ENCODE results near the gene CYBC1. TPM values are rescaled to one million over a fixed set of nuclear protein-coding genes. Genes with fewer than 3 reads are reported as not detected.

The CYBC1 gene
- total and polyA plus RNA-seq, 2 experiments from 2014 or later = 61.9 to 76.6 TPM

DNA sequence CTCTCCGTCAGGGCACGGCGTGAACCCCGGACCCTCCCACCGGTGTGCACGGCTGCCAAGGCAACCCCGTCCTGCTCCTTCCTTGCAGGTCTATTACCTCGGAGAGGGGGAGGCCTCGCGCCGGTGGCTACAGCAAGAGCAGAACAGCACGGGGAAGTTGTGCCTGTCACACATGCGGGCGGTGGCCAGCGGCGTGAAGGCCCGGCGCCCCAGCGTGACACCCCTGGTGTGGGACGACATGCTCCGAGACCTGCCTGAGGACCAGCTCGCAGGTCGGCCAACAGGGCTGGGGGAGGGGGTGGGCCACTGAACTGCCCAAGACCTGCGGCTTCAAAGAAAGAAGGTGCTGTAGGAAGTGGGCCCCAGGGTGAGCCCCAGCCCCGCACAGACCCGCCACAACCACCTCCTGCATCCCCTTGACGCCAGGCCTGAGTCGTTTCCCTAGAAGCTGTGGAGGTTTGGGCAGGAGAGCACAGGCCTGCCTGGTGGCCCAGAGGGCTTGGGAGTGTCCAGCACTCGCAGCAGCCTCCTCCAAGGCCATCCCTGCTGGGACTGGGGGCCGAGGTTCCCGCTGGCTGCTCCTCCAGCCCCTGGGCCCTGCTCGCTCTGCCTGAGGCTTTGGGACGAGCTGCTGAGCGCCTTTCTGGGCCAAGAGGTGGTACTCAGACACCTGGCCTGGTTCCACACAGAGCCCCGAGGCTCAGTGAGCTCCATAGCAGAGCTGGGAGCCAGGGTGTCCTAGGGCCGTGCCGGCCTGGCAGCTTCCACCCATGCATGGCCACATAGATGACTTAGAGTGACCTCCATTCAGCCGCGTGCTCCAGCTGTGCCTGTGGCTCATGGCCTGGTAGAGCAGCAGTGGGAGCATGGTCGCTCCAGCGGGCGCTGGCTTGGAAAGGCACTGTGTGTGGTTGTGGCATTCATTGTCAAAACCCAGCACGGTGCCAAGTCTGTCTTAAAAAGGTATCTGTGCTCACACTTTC is 14.7 kb downstream of the CYBC1 start:
- H3K27ac ChIP-seq = no peak overlapping the region

DNA sequence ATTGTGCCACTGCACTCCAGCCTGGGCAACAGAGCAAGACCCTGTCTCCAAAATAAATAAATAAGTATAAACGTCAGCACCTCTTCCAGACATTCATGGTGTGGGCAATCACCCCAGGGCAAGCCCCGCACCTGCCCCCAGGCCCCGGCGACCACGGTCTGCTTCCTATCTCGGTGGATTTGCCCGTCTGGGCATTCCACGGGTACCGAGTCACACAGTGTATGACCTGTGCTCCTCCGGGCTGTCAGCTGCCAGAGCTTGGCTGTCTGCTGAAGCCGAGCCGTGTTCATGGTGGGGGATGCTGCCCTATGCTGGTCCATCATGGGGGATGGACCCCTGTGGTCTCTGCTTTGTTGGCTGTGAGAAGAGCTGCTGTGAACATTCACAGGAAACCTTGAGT is 15.4 kb downstream of the CYBC1 start:
- H3K79me2 ChIP-seq = no peaks in the 10 kb centered on the region
- no peak for DNase-seq (ENCODE audit: low spot score)
- WGBS (ENCODE audit: low lambda C conversion rate, missing lambda C conversion rate) = 92% methylated on average over 12 of the region's 12 CpGs
- no peaks in the 10 kb centered on the region for H3K36me3 ChIP-seq (replicated peaks; ENCODE audit: insufficient read depth, low read depth)
- H3K9me3 ChIP-seq (ENCODE audit: low read depth) = no peaks in the 10 kb centered on the region
- no peak overlapping the region for H2AFZ ChIP-seq
- H3K4me1 ChIP-seq (ENCODE audit: insufficient read depth) = no peaks in the 10 kb centered on the region
- H3K27ac ChIP-seq = no peak overlapping the region
- no peaks in the 10 kb centered on the region for H3K9me2 ChIP-seq (replicated peaks; ENCODE audit: insufficient read depth)
- no peaks in the 10 kb centered on the region for H3K27me3 ChIP-seq
- no peak overlapping the region for H3K4me2 ChIP-seq
- no peak overlapping the region for H3K4me3 ChIP-seq
- H4K20me1 ChIP-seq (ENCODE audit: insufficient read depth, poor library complexity, severe bottlenecking) = no peaks in the 10 kb centered on the region
- TF ChIP-seq EZH2phosphoT487 (IDR thresholded peaks at IDR 0.05; ENCODE audit: low read depth, severe bottlenecking, unreplicated experiment) (no peak), EZH2 (IDR thresholded peaks at IDR 0.05; ENCODE audit: borderline replicate concordance) (no peak)
- TF ChIP-seq, protein P1, sequence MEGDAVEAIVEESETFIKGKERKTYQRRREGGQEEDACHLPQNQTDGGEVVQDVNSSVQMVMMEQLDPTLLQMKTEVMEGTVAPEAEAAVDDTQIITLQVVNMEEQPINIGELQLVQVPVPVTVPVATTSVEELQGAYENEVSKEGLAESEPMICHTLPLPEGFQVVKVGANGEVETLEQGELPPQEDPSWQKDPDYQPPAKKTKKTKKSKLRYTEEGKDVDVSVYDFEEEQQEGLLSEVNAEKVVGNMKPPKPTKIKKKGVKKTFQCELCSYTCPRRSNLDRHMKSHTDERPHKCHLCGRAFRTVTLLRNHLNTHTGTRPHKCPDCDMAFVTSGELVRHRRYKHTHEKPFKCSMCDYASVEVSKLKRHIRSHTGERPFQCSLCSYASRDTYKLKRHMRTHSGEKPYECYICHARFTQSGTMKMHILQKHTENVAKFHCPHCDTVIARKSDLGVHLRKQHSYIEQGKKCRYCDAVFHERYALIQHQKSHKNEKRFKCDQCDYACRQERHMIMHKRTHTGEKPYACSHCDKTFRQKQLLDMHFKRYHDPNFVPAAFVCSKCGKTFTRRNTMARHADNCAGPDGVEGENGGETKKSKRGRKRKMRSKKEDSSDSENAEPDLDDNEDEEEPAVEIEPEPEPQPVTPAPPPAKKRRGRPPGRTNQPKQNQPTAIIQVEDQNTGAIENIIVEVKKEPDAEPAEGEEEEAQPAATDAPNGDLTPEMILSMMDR (IDR thresholded peaks at IDR 0.05; ENCODE audit: poor library complexity) = no peak

More for the DNA sequence above, 14.7 kb downstream of the CYBC1 start:
- Histone ChIP-seq H3K36me3 (replicated peaks; ENCODE audit: insufficient read depth, low read depth) (no peaks in the 10 kb centered on the region), H3K4me2 (no peak overlapping the region), H3K9me2 (replicated peaks; ENCODE audit: insufficient read depth) (no peaks in the 10 kb centered on the region), H3K4me3 (no peak overlapping the region), H3K27me3 (no peaks in the 10 kb centered on the region), H2AFZ (no peak overlapping the region), H4K20me1 (ENCODE audit: insufficient read depth, poor library complexity, severe bottlenecking) (no peaks in the 10 kb centered on the region), H3K9me3 (ENCODE audit: low read depth) (no peaks in the 10 kb centered on the region), H3K79me2 (no peaks in the 10 kb centered on the region), H3K4me1 (ENCODE audit: insufficient read depth) (no peaks in the 10 kb centered on the region)
- 92% methylated on average over 38 of the region's 43 CpGs for WGBS (ENCODE audit: low lambda C conversion rate, missing lambda C conversion rate)
- TF ChIP-seq EZH2phosphoT487 (IDR thresholded peaks at IDR 0.05; ENCODE audit: low read depth, severe bottlenecking, unreplicated experiment) (no peak), EZH2 (IDR thresholded peaks at IDR 0.05; ENCODE audit: borderline replicate concordance) (no peak)
- TF ChIP-seq, protein P1 (IDR thresholded peaks at IDR 0.05; ENCODE audit: poor library complexity) = no peak
- DNase-seq (ENCODE audit: low spot score) = no peak

DNA sequence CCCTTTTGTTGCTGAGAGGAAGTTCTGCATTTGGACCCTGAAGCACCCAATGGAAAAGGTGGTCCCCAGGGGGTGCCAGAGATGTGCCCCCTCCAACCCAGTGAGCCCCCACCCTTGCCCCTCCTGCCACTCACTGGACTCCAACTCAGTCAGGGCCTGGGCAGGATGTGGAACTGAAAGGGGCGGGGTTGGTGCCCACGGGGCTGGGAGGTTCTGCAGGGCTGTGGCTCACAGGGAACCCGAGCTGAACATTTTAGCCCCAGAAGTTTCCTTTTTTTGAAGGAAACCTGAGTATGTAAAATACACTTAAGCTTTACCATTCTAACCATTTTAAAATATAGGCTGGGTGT is 16.4 kb downstream of the CYBC1 start:
- no peak overlapping the region for H3K4me3 ChIP-seq
- H3K9me3 ChIP-seq (ENCODE audit: low read depth) = no peaks in the 10 kb centered on the region
- H2AFZ ChIP-seq = no peak overlapping the region
- H3K27ac ChIP-seq = no peak overlapping the region
- TF ChIP-seq, protein P1 (IDR thresholded peaks at IDR 0.05; ENCODE audit: poor library complexity) = no peak
- TF ChIP-seq EZH2phosphoT487 (IDR thresholded peaks at IDR 0.05; ENCODE audit: low read depth, severe bottlenecking, unreplicated experiment) (no peak), EZH2 (IDR thresholded peaks at IDR 0.05; ENCODE audit: borderline replicate concordance) (no peak)
- no peaks in the 10 kb centered on the region for H3K4me1 ChIP-seq (ENCODE audit: insufficient read depth)
- H3K79me2 ChIP-seq = no peaks in the 10 kb centered on the region
- no peaks in the 10 kb centered on the region for H3K36me3 ChIP-seq (replicated peaks; ENCODE audit: insufficient read depth, low read depth)
- WGBS (ENCODE audit: low lambda C conversion rate, missing lambda C conversion rate) = 81% methylated on average over 3 of the region's 3 CpGs
- H3K4me2 ChIP-seq = no peak overlapping the region
- no peaks in the 10 kb centered on the region for H3K9me2 ChIP-seq (replicated peaks; ENCODE audit: insufficient read depth)
- DNase-seq (ENCODE audit: low spot score) = no peak
- no peaks in the 10 kb centered on the region for H4K20me1 ChIP-seq (ENCODE audit: insufficient read depth, poor library complexity, severe bottlenecking)
- H3K27me3 ChIP-seq = no peaks in the 10 kb centered on the region

All from hepatocyte (in vitro differentiated cells).